Karpas-422 (cell line): Measurements from ENCODE around the gene CBY2. TPM values are rescaled to one million over a fixed set of nuclear protein-coding genes. Genes with fewer than 3 reads are reported as not detected.

ENCODE experiments used
- DNase-seq: peaks from one replicate; pipeline ENCODE4 v3.0.0-alpha.2; 2015
- H2AFZ ChIP-seq: fragments of 200-600 bp; sonication (generic); 2 replicates; pipeline ENCODE4 v1.6.1; 2014; ENCODE audit warnings: antibody characterized with exemption, low read length, mixed read lengths
- H3K27ac ChIP-seq: fragments of 200-600 bp; sonication (generic); 2 replicates; pipeline ENCODE4 v1.5.1; 2014; ENCODE audit warnings: mild to moderate bottlenecking, low read length, moderate library complexity
- H3K27me3 ChIP-seq: fragments of 200-600 bp; sonication (generic); 2 replicates; pipeline ENCODE4 v1.6.1; 2014; ENCODE audit warnings: low read length, mixed read lengths
- H3K36me3 ChIP-seq: fragments of 200-600 bp; sonication (generic); 2 replicates; pipeline ENCODE4 v1.6.1; 2014; ENCODE audit warnings: low read length, mixed read lengths; ENCODE audit not compliant: insufficient read depth
- H3K4me1 ChIP-seq: fragments of 200-600 bp; sonication (generic); 2 replicates; pipeline ENCODE4 v1.6.1; 2014; ENCODE audit warnings: mild to moderate bottlenecking, low read length, mixed read lengths
- H3K4me2 ChIP-seq: fragments of 200-600 bp; sonication (generic); 2 replicates; pipeline ENCODE4 v1.6.1; 2014; ENCODE audit warnings: low read length, low read depth, mild to moderate bottlenecking; ENCODE audit not compliant: poor library complexity, severe bottlenecking
- H3K4me3 ChIP-seq: fragments of 200-600 bp; sonication (generic); 2 replicates; pipeline ENCODE4 v1.5.1; 2014; ENCODE audit warnings: mild to moderate bottlenecking, antibody characterized with exemption, low read length, mixed read lengths
- H3K79me2 ChIP-seq: fragments of 200-600 bp; sonication (generic); 2 replicates; pipeline ENCODE4 v1.6.1; 2014; ENCODE audit warnings: mild to moderate bottlenecking, low read length, mixed read lengths
- H3K9ac ChIP-seq: fragments of 200-600 bp; sonication (generic); 2 replicates; pipeline ENCODE4 v1.6.0; 2014; ENCODE audit warnings: low read length
- H3K9me2 ChIP-seq: fragments of 200-600 bp; sonication (generic), shearing (Covaris generic); replicated peaks from 2 replicates; pipeline ENCODE4 v1.6.0; 2014; ENCODE audit warnings: mild to moderate bottlenecking, low read length, moderate library complexity; ENCODE audit not compliant: insufficient read depth
- H3K9me3 ChIP-seq: fragments of 300-700, 200-600 bp; sonication (generic); 2 replicates; pipeline ENCODE4 v1.6.1; 2014; ENCODE audit warnings: low read length, mixed read lengths
- H4K20me1 ChIP-seq: fragments of 200-600 bp; sonication (generic); 2 replicates; pipeline ENCODE4 v1.6.1; 2014; ENCODE audit warnings: mild to moderate bottlenecking, antibody characterized with exemption, low read length, low read depth; ENCODE audit not compliant: insufficient read depth
- total RNA-seq: library from RNA; depleted of rRNA; stranded (reverse); fragments of >200 nt; shearing (Covaris generic); gene quantifications from 2 replicates; pipeline ENCODE4 v1.2.3, GENCODE V29; 2014; ENCODE audit warnings: low replicate concordance

Gene CBY2
- total RNA-seq, 1 experiment from 2014 or later = not detected

DNA sequence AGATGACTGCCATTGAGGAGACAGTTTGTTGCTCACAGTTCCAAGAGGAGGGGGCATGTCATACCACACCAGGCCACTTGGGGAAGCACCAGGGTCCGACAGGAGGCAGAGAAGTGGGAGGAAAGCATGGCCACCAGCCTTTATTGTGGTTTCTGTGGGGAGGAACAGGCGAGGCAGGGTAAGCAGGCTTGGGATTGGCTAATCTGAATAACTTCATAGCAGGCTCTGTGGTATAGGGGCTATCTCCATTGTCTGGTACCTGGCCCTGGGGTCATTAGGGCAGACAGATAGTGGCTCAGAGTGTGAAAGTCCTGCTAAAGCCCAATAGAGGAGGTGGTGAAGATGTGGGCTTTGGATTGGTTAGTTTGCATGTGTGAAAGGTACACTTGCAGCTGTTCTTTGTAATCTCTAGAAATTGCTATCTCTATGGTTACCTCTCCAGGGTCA, 35.5 kb downstream of the CBY2 start:
- no peak overlapping the region for H3K4me2 ChIP-seq
- H3K27ac ChIP-seq = no peak overlapping the region
- H3K9ac ChIP-seq = no peak overlapping the region
- no peaks in the 10 kb centered on the region for H3K4me1 ChIP-seq
- no peaks in the 10 kb centered on the region for H3K9me3 ChIP-seq
- H2AFZ ChIP-seq = no peak overlapping the region
- no peaks in the 10 kb centered on the region for H4K20me1 ChIP-seq
- H3K27me3 ChIP-seq = no peaks in the 10 kb centered on the region
- no peak overlapping the region for H3K4me3 ChIP-seq
- H3K9me2 ChIP-seq = no peaks in the 10 kb centered on the region
- H3K79me2 ChIP-seq = no peaks in the 10 kb centered on the region
- H3K36me3 ChIP-seq = no peaks in the 10 kb centered on the region
- DNase-seq = peak; percentile 57

GRCh38 chr13:45742985-45743384, 40.9 kb downstream of the CBY2 start:
- no peaks in the 10 kb centered on the region for H3K9me3 ChIP-seq
- DNase-seq = no peak

DNA sequence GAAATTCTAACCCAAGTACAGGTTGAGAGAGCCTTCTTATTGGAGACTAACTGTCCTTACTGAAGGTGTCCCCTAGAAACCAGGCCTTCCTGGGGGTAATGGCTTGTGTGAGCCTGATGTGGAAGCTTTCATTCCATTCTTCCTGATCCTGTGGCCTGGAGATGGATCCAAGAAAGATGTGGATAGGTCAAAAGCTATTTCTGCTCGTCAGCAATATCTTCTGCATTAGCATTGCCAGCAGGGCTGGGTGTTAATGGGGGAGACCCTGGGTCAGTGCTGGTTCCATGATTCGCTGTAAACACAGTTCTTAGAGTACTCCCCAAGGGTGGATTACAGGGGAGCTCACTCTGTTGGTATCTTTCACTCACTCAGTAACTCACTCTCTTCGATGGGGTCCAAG, 42.9 kb downstream of the CBY2 start:
- Histone ChIP-seq H3K36me3 (no peaks in the 10 kb centered on the region), H2AFZ (no peak overlapping the region), H3K79me2 (no peaks in the 10 kb centered on the region), H3K27me3 (0 out of 2 replicates have a peak, but pooled peaks cover 2% of the 10 kb centered on the region), H3K4me1 (no peaks in the 10 kb centered on the region), H3K4me2 (no peak overlapping the region), H3K9me3 (no peaks in the 10 kb centered on the region), H3K9me2 (no peaks in the 10 kb centered on the region), H4K20me1 (no peaks in the 10 kb centered on the region), H3K27ac (no peak overlapping the region), H3K4me3 (no peak overlapping the region), H3K9ac (no peak overlapping the region)
- DNase-seq = no peak

More at GRCh38 chr13:45742985-45743384, 40.9 kb downstream of the CBY2 start:
- H3K79me2 ChIP-seq = no peaks in the 10 kb centered on the region
- H3K9ac ChIP-seq = no peak overlapping the region
- H3K36me3 ChIP-seq = no peaks in the 10 kb centered on the region
- no peak overlapping the region for H3K27ac ChIP-seq
- H4K20me1 ChIP-seq = no peaks in the 10 kb centered on the region
- no peaks in the 10 kb centered on the region for H3K4me1 ChIP-seq
- H3K27me3 ChIP-seq = no peaks in the 10 kb centered on the region
- no peak overlapping the region for H3K4me2 ChIP-seq
- no peak overlapping the region for H2AFZ ChIP-seq
- H3K9me2 ChIP-seq = no peaks in the 10 kb centered on the region
- H3K4me3 ChIP-seq = no peak overlapping the region

DNA sequence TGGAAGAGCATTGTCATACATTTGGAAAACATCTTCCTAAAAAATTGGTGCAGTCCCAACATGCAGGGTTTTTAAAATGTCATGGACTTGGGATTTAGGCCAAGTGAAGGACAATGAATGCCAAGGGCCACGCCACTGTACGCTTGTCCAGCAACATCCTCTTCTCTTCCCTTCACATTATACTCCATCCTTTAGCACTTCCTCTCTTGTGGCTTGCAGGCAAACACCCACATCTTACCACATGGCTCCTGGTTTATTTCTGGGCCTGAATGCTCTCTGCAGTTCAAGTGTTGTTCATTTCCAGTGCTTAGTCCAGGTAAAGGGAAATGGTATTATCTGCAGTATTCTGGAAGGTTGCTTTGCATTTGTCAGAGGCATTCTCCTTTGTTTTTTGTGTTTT, 45.0 kb downstream of the CBY2 start:
- H4K20me1 ChIP-seq = no peaks in the 10 kb centered on the region
- H2AFZ ChIP-seq = no peak overlapping the region
- H3K4me3 ChIP-seq = no peak overlapping the region
- H3K36me3 ChIP-seq = no peaks in the 10 kb centered on the region
- H3K9me2 ChIP-seq = no peaks in the 10 kb centered on the region
- 0 out of 2 replicates have a peak, but pooled peaks cover 3% of the 10 kb centered on the region for H3K27me3 ChIP-seq
- no peak overlapping the region for H3K27ac ChIP-seq
- H3K4me2 ChIP-seq = no peak overlapping the region
- H3K4me1 ChIP-seq = no peaks in the 10 kb centered on the region
- no peak overlapping the region for H3K9ac ChIP-seq
- DNase-seq = no peak
- no peaks in the 10 kb centered on the region for H3K79me2 ChIP-seq
- H3K9me3 ChIP-seq = no peaks in the 10 kb centered on the region

DNA sequence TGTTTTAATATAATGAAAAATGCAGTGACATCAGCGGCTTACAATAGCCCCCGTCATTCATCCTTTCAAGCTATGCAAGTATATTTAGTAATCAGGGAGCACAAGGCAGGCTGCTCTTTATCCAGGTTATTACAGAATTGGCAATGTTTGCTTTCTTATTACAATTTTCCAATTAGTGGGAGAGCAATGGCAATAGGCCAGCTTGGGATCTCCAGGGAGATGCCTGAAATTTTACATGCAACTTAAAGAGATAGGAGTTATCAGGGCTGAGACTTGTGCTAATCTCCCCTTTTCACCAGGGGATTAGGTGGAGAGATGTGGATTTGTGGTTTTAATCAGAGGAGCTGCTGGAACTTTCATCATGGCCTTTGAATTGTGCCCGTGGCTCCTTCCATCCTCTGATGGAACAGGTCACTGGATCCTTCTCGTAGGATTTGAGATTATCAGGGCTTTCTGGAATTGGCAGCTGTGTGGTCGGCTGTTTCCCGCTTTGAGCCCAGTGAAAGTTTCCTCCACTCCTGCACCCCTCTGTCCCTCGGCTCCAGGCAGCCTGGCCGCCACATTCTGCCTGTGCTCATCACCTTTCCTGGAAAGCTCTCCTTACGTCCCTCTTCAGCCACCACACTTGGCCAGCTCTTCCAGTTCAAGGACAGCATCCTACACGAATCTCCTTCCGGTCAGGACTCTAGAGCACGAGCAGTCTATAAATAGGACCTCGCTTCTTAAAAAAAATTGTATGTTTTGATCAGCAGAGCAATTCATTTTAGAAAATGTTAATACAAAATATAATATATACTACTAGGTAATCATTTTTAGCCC, 47.0 kb downstream of the CBY2 start:
- Histone ChIP-seq H3K36me3 (no peaks in the 10 kb centered on the region), H3K79me2 (no peaks in the 10 kb centered on the region), H2AFZ (no peak overlapping the region), H3K4me1 (peaks cover 6% of the 10 kb centered on the region), H3K27me3 (0 out of 2 replicates have a peak, but pooled peaks cover 3% of the 10 kb centered on the region), H3K9ac (no peak overlapping the region), H4K20me1 (no peaks in the 10 kb centered on the region), H3K9me3 (no peaks in the 10 kb centered on the region), H3K4me2 (no peak overlapping the region), H3K27ac (no peak overlapping the region), H3K4me3 (no peak overlapping the region), H3K9me2 (no peaks in the 10 kb centered on the region)
- DNase-seq = no peak

DNA sequence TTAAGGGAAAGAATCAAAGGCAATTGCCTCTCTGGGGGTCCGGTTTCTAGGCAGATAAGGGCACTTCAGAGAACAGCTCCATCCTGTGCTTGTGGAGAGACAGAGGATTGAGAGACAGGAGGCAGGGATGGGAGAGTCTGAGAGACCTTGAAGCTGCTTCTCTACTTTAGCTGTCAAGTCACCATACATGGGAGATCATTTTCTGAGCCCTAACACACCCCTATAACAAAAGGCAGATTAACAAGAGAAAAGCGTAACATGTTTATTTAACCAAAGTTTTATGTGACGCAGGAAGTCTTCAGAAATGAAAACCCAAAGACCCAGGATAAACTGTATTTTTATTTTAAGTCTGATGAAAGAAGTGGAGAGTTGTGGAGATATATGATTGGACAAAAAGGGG, 48.4 kb downstream of the CBY2 start:
- Histone ChIP-seq H3K27ac (no peak overlapping the region), H3K4me3 (no peak overlapping the region), H3K4me1 (peaks cover 6% of the 10 kb centered on the region), H3K9ac (no peak overlapping the region), H3K36me3 (no peaks in the 10 kb centered on the region), H3K9me3 (no peaks in the 10 kb centered on the region), H2AFZ (no peak overlapping the region), H3K9me2 (no peaks in the 10 kb centered on the region), H3K79me2 (no peaks in the 10 kb centered on the region), H3K4me2 (no peak overlapping the region), H4K20me1 (no peaks in the 10 kb centered on the region), H3K27me3 (0 out of 2 replicates have a peak, but pooled peaks cover 3% of the 10 kb centered on the region)
- DNase-seq = no peak

DNA sequence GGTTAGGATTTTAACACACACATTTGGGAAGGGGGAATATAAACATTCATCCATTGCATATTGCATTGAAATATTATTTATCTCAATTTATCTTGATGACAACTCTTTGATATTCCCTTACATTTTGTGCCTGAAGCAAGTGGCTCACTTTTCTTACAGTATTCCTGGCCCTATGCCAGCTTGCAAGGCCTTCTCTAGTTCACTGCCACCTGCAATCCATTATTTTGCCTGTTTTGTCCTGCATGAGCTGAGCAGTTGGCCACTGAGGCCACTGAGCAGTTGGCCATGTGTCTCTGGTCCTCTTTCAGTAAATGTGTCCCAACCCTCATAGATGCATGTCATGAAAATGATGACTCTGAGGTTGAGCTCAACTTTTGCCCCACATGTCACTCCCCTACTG, 49.8 kb downstream of the CBY2 start:
- Histone ChIP-seq H3K27ac (no peak overlapping the region), H4K20me1 (no peaks in the 10 kb centered on the region), H3K4me1 (peaks cover 6% of the 10 kb centered on the region), H3K9me2 (no peaks in the 10 kb centered on the region), H3K27me3 (0 out of 2 replicates have a peak, but pooled peaks cover 3% of the 10 kb centered on the region), H3K9me3 (no peaks in the 10 kb centered on the region), H3K36me3 (no peaks in the 10 kb centered on the region), H3K4me2 (no peak overlapping the region), H2AFZ (no peak overlapping the region), H3K9ac (no peak overlapping the region), H3K4me3 (no peak overlapping the region), H3K79me2 (no peaks in the 10 kb centered on the region)
- DNase-seq = no peak

GRCh38 chr13:45752510-45752909, 50.4 kb downstream of the CBY2 start:
- Histone ChIP-seq H3K27me3 (0 out of 2 replicates have a peak, but pooled peaks cover 3% of the 10 kb centered on the region), H3K36me3 (no peaks in the 10 kb centered on the region), H2AFZ (no peak overlapping the region), H3K27ac (no peak overlapping the region), H3K9me3 (no peaks in the 10 kb centered on the region), H3K9ac (no peak overlapping the region), H3K4me2 (no peak overlapping the region), H3K79me2 (no peaks in the 10 kb centered on the region), H3K4me3 (no peak overlapping the region), H4K20me1 (no peaks in the 10 kb centered on the region), H3K4me1 (peaks cover 6% of the 10 kb centered on the region), H3K9me2 (no peaks in the 10 kb centered on the region)
- DNase-seq = peak; percentile 47
